Measurements from ENCODE around the gene PRC1. TPM values are rescaled to one million over a fixed set of nuclear protein-coding genes. Genes with fewer than 3 reads are reported as not detected.

The PRC1 gene
- total RNA-seq, 1 donor from 2014 or later: 11.8 TPM

GRCh38 chr15:90939756-90940155, 54.6 kb downstream of the PRC1 start:
- H3K4me3 ChIP-seq (ENCODE audit: insufficient read depth, low read depth, low read length): no peak overlapping the region
- peaks cover 50% of the 10 kb centered on the region for H3K36me3 ChIP-seq (ENCODE audit: insufficient read depth, low read length)
- no peaks in the 10 kb centered on the region for H3K9me3 ChIP-seq (ENCODE audit: insufficient read depth, low read depth, low read length)
- no peak overlapping the region for H3K9ac ChIP-seq (ENCODE audit: low read length)
- no peak overlapping the region for H3K27ac ChIP-seq (ENCODE audit: low read depth, low read length)
- DNase-seq (ENCODE audit: low read depth): no peak
- FAIRE-seq: no peak
- peaks cover 15% of the 10 kb centered on the region for H3K4me1 ChIP-seq (ENCODE audit: insufficient read depth, low read length)
- H3K36me3 Mint-ChIP-seq (ENCODE audit: low read depth, unreplicated experiment): peaks cover 14% of the 10 kb centered on the region
- H2AFZ ChIP-seq (ENCODE audit: low read depth, low read length): no peak overlapping the region
- no peaks in the 10 kb centered on the region for H3K27me3 Mint-ChIP-seq (ENCODE audit: low read depth, unreplicated experiment)
- TF ChIP-seq CTCF (IDR thresholded peaks at IDR 0.05; ENCODE audit: insufficient read depth, low read depth, low read length) (no peak), EZH2 (IDR thresholded peaks at IDR 0.05; ENCODE audit: insufficient read depth, low read length) (no peak)
- H3K4me2 ChIP-seq (ENCODE audit: low read length): no peak overlapping the region
- H3K27me3 ChIP-seq (ENCODE audit: insufficient read depth, low read length): no peaks in the 10 kb centered on the region
- H3K4me3 Mint-ChIP-seq (ENCODE audit: unreplicated experiment): no peak overlapping the region
- H3K27ac Mint-ChIP-seq (ENCODE audit: unreplicated experiment): no peak overlapping the region
- H4K20me1 ChIP-seq (ENCODE audit: insufficient read depth, low read length): peaks cover 18% of the 10 kb centered on the region
- H3K9me3 Mint-ChIP-seq (ENCODE audit: unreplicated experiment): no peaks in the 10 kb centered on the region
- peaks cover 24% of the 10 kb centered on the region for H3K79me2 ChIP-seq (ENCODE audit: insufficient read depth, low read length)
- peaks cover 9% of the 10 kb centered on the region for H3K4me1 Mint-ChIP-seq (ENCODE audit: low read depth, unreplicated experiment)

GRCh38 chr15:90938261-90938660, 56.1 kb downstream of the PRC1 start:
- H3K27me3 ChIP-seq (ENCODE audit: insufficient read depth, low read length): no peaks in the 10 kb centered on the region
- H3K9me3 Mint-ChIP-seq (ENCODE audit: unreplicated experiment): no peaks in the 10 kb centered on the region
- peaks cover 18% of the 10 kb centered on the region for H4K20me1 ChIP-seq (ENCODE audit: insufficient read depth, low read length)
- no peaks in the 10 kb centered on the region for H3K9me3 ChIP-seq (ENCODE audit: insufficient read depth, low read depth, low read length)
- FAIRE-seq (no peak), DNase-seq (ENCODE audit: low read depth) (no peak)
- peaks cover 36% of the 10 kb centered on the region for H3K36me3 ChIP-seq (ENCODE audit: insufficient read depth, low read length)
- peaks cover 24% of the 10 kb centered on the region for H3K79me2 ChIP-seq (ENCODE audit: insufficient read depth, low read length)
- no peaks in the 10 kb centered on the region for H3K27me3 Mint-ChIP-seq (ENCODE audit: low read depth, unreplicated experiment)
- H3K36me3 Mint-ChIP-seq (ENCODE audit: low read depth, unreplicated experiment): peaks cover 12% of the 10 kb centered on the region
- no peak overlapping the region for H3K27ac ChIP-seq (ENCODE audit: low read depth, low read length)
- H3K4me3 ChIP-seq (ENCODE audit: insufficient read depth, low read depth, low read length): no peak overlapping the region
- H3K4me1 Mint-ChIP-seq (ENCODE audit: low read depth, unreplicated experiment): peaks cover 12% of the 10 kb centered on the region
- TF ChIP-seq EZH2 (IDR thresholded peaks at IDR 0.05; ENCODE audit: insufficient read depth, low read length): no peak
- TF ChIP-seq CTCF (IDR thresholded peaks at IDR 0.05; ENCODE audit: insufficient read depth, low read depth, low read length): no peak
- H3K4me1 ChIP-seq (ENCODE audit: insufficient read depth, low read length): peaks cover 20% of the 10 kb centered on the region
- H3K9ac ChIP-seq (ENCODE audit: low read length): no peak overlapping the region
- H3K27ac Mint-ChIP-seq (ENCODE audit: unreplicated experiment): no peak overlapping the region
- H2AFZ ChIP-seq (ENCODE audit: low read depth, low read length): no peak overlapping the region
- no peak overlapping the region for H3K4me3 Mint-ChIP-seq (ENCODE audit: unreplicated experiment)
- H3K4me2 ChIP-seq (ENCODE audit: low read length): no peak overlapping the region

GRCh38 chr15:90936823-90937222, 57.5 kb downstream of the PRC1 start:
- no peak overlapping the region for H3K4me3 Mint-ChIP-seq (ENCODE audit: unreplicated experiment)
- no peak for DNase-seq (ENCODE audit: low read depth)
- no peak overlapping the region for H3K27ac Mint-ChIP-seq (ENCODE audit: unreplicated experiment)
- H3K4me1 ChIP-seq (ENCODE audit: insufficient read depth, low read length): peaks cover 23% of the 10 kb centered on the region
- H3K79me2 ChIP-seq (ENCODE audit: insufficient read depth, low read length): peaks cover 24% of the 10 kb centered on the region
- TF ChIP-seq CTCF (IDR thresholded peaks at IDR 0.05; ENCODE audit: insufficient read depth, low read depth, low read length): no peak
- TF ChIP-seq EZH2 (IDR thresholded peaks at IDR 0.05; ENCODE audit: insufficient read depth, low read length): no peak
- H3K36me3 Mint-ChIP-seq (ENCODE audit: low read depth, unreplicated experiment): peaks cover 12% of the 10 kb centered on the region
- no peaks in the 10 kb centered on the region for H3K9me3 Mint-ChIP-seq (ENCODE audit: unreplicated experiment)
- H4K20me1 ChIP-seq (ENCODE audit: insufficient read depth, low read length): peaks cover 11% of the 10 kb centered on the region
- H3K27me3 Mint-ChIP-seq (ENCODE audit: low read depth, unreplicated experiment): peaks cover 2% of the 10 kb centered on the region
- peaks cover 12% of the 10 kb centered on the region for H3K4me1 Mint-ChIP-seq (ENCODE audit: low read depth, unreplicated experiment)
- H2AFZ ChIP-seq (ENCODE audit: low read depth, low read length): no peak overlapping the region
- H3K4me3 ChIP-seq (ENCODE audit: insufficient read depth, low read depth, low read length): no peak overlapping the region
- H3K27ac ChIP-seq (ENCODE audit: low read depth, low read length): no peak overlapping the region
- no peak for FAIRE-seq
- H3K4me2 ChIP-seq (ENCODE audit: low read length): peak overlapping the region; percentile 92
- no peaks in the 10 kb centered on the region for H3K9me3 ChIP-seq (ENCODE audit: insufficient read depth, low read depth, low read length)
- H3K36me3 ChIP-seq (ENCODE audit: insufficient read depth, low read length): peaks cover 26% of the 10 kb centered on the region
- no peaks in the 10 kb centered on the region for H3K27me3 ChIP-seq (ENCODE audit: insufficient read depth, low read length)
- no peak overlapping the region for H3K9ac ChIP-seq (ENCODE audit: low read length)

All from astrocyte (in vitro differentiated cells and primary cell).